IPS DF 4.7 (cell line): ENCODE measurements around the gene ENPP6.
"Not testable (repeated sequence)": the region's sequence is repeated elsewhere in the genome, so short reads cannot be mapped to it uniquely, and the experiment has no call there.

Experiments used
- DNase-seq: peaks from one replicate; pipeline ENCODE4 v3.0.0-alpha.2; 2013; ENCODE audit warnings: low spot score; ENCODE audit errors: extremely low read depth

The ENPP6 gene

DNA sequence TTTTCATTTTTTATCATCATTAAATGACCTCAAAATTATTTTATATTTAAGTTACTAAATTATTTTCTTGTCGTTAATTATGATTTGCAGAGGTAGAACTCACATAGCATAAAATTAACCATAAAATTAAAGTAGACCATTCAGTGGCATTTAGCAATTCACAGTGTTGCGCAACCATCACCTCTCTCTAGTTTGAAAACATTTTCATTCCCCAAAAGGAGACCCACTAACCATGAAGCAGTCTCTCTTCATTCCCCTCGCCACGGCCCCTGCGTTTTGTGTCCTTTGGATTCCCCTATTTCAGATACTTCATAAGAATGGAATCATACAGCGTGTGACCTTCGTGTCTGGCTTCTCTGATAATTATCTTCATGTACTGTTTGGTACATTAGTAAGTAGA lies 154.9 kb downstream of the ENPP6 start:
- DNase-seq: no peak

DNA sequence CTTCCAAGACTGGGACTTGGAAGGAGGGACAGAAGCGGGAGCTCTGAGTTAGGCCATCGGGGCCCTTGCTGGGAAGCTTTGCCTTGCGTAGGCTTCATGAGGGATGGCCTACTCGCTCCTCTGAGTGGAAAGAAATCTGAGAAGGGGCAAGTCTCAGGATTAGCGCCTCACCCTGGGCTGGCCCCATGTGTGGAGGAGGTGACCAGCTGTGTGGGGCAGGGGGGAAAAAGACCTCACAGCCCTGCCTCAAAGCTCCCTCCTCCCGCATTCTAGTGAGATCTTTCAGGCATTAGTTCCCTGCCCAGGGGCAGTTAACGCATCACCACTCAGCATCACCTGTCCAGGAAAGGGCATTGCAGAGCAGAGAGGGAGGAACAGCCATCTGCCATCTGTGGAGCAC lies 156.1 kb downstream of the ENPP6 start:
- DNase-seq: no peak

DNA sequence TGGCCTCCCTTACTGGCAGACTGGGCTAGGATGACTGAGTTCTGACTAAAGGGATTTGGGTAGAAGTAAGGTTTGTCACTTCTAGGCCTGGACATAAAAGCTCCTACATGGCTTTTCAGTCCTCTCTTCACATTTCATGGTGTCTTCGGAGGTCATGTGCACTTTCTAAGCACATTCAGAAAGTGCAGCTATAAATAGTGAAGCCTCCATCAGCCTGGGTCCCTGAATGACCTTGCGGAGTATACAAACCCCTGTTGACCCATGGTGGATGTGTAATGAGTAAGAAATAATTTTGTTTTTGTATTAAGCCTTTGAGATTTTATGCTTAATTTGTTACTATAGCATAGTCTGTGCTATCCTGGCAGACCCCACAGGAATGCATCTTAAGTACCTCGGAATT lies 158.6 kb downstream of the ENPP6 start:
- DNase-seq: no peak

DNA sequence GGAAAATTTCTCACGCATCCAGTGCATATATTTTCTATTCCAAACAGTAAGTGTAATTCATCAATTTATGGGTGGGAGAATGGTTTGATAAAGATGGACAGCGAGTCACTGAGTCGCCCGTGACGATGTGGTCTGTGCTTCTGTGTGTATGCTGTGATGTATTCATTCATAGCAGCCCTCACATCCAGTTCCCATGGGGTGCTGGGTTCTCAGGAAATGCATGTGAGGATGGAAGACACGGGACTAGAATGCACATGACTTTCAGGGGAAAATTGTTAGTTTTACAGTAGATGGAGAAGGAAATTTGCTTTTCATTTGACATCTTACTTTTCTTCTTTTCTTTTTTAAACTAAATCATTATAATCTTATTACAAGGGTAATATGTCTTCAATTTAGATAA lies 159.6 kb downstream of the ENPP6 start:
- no peak for DNase-seq

DNA sequence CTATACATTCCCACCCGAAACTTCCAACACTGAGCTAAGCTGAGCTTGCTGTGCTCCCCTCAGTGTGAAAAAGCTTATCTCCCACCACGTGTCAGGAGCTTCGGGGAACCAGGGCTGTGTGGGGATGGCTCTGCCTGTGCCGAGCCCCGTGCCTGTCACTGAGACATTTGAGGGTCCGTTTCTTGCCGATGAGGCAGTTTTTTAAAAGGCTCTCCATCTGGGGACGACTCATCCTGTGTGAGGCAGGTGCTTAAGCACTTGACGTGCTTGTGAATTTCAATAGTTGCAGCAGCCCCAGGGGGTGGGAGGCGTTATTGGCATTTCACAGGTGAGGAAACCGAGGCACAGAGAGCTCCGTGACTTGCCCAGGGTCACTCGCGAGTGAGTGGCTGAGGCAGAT lies 160.8 kb downstream of the ENPP6 start:
- no peak for DNase-seq

DNA sequence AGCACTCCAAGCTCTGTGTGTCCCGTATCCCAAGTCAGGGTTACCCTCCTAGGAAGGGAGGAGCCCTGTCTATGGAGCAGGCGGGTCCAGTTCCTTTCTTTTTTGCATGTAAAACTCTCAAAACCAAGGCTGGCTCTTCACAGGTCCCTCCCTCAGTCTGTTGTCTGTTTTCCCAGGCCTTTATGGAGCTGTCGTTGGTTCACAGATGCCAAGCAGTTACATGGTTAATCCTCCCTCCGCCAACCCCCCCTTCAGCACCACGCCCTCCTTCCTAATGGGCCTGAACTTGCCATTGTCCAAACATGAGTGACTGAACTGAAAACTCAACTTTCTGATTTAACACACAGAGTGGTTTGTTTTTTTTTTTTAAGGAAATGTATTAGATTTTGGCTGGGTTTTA lies 164.2 kb downstream of the ENPP6 start:
- DNase-seq: no peak

DNA sequence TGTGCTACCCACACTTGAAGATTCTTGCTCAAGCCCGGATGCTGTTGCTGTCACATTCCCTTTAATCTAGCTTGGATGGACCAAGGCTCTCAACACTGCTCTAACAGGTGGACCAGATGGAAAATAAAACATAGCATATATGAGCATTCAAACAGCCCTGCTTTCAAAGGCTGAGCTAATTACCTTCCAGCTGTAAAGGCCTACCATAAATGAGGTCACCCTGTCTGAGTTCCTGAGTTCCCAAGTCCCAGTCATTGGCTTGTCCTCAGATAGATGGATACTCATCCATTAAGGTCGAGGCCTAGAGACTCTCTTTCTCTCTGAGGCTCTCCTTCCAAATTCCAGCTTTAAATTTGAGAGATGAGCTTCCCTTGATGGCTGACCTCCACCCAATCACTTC lies 165.1 kb downstream of the ENPP6 start:
- no peak for DNase-seq

DNA sequence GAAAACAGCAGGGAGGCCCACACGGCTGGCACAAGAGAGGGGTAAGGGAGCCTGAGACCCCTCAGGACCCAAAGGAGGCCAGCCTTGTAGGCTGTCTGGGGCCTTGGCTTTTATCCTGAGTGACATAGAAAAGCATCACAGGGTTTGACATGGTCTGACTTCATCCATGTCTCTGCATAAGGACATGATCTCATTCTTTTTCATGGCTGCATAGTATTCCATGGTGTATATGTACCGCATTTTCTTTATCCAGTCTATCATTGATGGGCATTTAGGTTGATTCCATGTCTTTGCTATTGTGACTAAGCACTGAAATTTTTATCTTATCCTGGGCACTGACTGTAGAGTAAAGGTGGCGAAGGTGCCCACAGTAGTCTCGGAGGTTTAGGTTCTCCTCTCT lies 166.4 kb downstream of the ENPP6 start:
- DNase-seq: not testable (repeated sequence)

DNA sequence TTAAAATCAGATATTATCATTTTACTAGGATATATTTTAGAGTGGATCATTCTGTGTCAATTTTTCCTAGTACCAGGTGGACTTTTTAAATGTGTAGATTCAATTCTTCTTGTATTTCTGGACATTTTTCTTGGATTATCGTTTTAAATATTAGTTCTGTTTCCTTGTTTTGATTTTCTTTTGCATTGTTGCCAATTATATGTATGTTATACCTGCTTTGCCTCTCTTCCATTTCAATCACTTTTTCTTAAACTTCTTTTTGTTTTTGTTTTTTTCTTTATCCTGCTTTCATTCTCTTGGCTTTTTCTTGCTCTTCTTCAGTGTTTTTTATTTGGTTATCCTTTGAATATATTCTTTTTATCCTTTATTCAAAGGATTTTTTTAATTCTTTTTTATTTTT lies 171.5 kb downstream of the ENPP6 start:
- DNase-seq: no peak

DNA sequence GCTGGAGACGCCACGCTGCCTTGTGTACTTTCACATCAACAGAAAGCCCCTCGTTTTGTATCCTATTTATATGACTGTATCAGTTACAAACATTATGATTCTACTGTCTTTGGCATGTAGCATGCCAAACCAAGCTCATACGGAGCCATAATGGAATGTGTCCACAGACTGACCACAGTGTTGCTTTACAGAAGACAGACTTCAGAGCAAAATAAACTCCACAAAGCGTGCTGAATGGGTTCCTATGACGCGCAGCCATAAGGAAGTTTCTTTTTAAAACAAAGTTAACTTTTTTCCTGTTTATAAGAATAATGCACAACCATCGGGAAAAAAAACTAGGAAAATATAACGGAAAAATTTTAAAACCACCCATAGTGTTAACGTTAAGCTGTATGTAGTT lies 176.5 kb downstream of the ENPP6 start:
- DNase-seq: no peak

DNA sequence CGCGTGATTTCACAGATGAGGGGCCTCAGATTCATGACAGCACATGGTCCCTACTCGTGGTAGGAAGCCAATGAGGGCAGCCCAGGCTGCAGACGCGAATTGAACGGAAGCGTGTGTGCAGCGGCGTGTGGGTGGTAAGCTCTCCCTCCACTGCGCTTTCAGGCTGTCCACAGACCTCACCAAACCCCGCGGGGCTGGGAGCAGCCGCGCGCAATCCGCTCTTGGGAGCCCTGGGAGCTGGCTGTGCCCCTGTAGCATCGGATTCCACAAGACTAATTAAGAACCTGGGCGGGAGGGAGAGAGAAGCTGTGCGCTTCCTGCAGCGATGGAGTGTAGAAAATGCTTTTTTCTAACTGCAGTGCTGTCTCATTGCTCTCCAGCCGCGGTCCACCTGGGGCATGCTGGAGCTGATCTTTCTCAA lies 177.7 kb downstream of the ENPP6 start:
- no peak for DNase-seq
